GM23248 (cell line): Measurements from ENCODE around the gene NFX1.

Experiments
- EZH2 ChIP-seq: fragments of 200-600 bp; sonication (generic); IDR thresholded peaks from 2 replicates; pipeline ENCODE4 v1.6.1; 2018; ENCODE audit warnings: antibody characterized with exemption, mild to moderate bottlenecking; ENCODE audit not compliant: insufficient read depth, poor library complexity, severe bottlenecking
- EZH2phosphoT487 ChIP-seq: fragments of 200-600 bp; sonication (generic); IDR thresholded peaks from 2 replicates; pipeline ENCODE4 v1.6.1; 2018; ENCODE audit warnings: antibody characterized with exemption, moderate library complexity, mild to moderate bottlenecking, low read depth; ENCODE audit not compliant: insufficient read depth

- no peak for TF ChIP-seq EZH2
- no peak for TF ChIP-seq EZH2phosphoT487
These were observed 98.0 kb downstream of the NFX1 start for GRCh38 chr9:33388110-33388994.
